Tibial nerve (tissue), 3 donors: ENCODE data around the gene SHISAL1.

Source experiments
- POLR2A ChIP-seq, 2 donors: fragments of 450-650 bp; IDR thresholded peaks; one replicate each; pipeline ENCODE4 v1.6.1; 2017; ENCODE audit warnings: antibody characterized with exemption in 2 of 2, mild to moderate bottlenecking in 2 of 2, moderate library complexity in 2 of 2
- TF ChIP-seq, protein P1 (sequence below), 5 experiments: fragments of 200-600 bp in 3 of 5; fragments of 450-650 bp in 2 of 5; sonication (generic) in 3 of 5; IDR thresholded peaks; one replicate each; pipeline ENCODE4 v1.5.1; 2016 to 2019; ENCODE audit warnings: antibody characterized with exemption in 5 of 5, mild to moderate bottlenecking in 3 of 5, moderate library complexity in 2 of 5

- TF ChIP-seq, protein P1, sequence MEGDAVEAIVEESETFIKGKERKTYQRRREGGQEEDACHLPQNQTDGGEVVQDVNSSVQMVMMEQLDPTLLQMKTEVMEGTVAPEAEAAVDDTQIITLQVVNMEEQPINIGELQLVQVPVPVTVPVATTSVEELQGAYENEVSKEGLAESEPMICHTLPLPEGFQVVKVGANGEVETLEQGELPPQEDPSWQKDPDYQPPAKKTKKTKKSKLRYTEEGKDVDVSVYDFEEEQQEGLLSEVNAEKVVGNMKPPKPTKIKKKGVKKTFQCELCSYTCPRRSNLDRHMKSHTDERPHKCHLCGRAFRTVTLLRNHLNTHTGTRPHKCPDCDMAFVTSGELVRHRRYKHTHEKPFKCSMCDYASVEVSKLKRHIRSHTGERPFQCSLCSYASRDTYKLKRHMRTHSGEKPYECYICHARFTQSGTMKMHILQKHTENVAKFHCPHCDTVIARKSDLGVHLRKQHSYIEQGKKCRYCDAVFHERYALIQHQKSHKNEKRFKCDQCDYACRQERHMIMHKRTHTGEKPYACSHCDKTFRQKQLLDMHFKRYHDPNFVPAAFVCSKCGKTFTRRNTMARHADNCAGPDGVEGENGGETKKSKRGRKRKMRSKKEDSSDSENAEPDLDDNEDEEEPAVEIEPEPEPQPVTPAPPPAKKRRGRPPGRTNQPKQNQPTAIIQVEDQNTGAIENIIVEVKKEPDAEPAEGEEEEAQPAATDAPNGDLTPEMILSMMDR (IDR thresholded peaks at IDR 0.05): no peak
- TF ChIP-seq POLR2A (IDR thresholded peaks at IDR 0.05): no peak
Measured at GRCh38 chr22:44348971-44349560, 36.3 kb upstream of the SHISAL1 start.
